Muscle of leg (tissue), 11 donors: ENCODE measurements around the gene CDCA5. TPM values are rescaled to one million over a fixed set of nuclear protein-coding genes. Genes with fewer than 3 reads are reported as not detected.

Experiments used
- DNase-seq: peaks from one replicate; pipeline ENCODE4 v3.0.0; 2013
- H3K27ac ChIP-seq: one replicate; pipeline ENCODE4 v1.5.1; 2013; ENCODE audit warnings: mild to moderate bottlenecking, low read length, control low read depth
- H3K27me3 ChIP-seq: one replicate; pipeline ENCODE4 v1.6.1; 2013; ENCODE audit warnings: low read length; ENCODE audit not compliant: control insufficient read depth, insufficient read depth
- H3K36me3 ChIP-seq: one replicate; pipeline ENCODE4 v1.6.1; 2013; ENCODE audit warnings: low read length; ENCODE audit not compliant: control insufficient read depth, insufficient read depth
- H3K4me1 ChIP-seq: one replicate; pipeline ENCODE4 v1.6.1; 2013; ENCODE audit warnings: low read length; ENCODE audit not compliant: control insufficient read depth, insufficient read depth
- H3K4me3 ChIP-seq: one replicate; pipeline ENCODE4 v1.5.1; 2013; ENCODE audit warnings: low read length, control low read depth
- H3K9me3 ChIP-seq: replicated peaks from 2 replicates; pipeline ENCODE4 v1.6.1; 2013; ENCODE audit warnings: low read depth, low read length; ENCODE audit not compliant: control insufficient read depth
- WGBS: methylation state at CpG from one replicate; pipeline ENCODE4 v1.1.5; 2013; ENCODE audit warnings: missing lambda C conversion rate; ENCODE audit not compliant: insufficient coverage; 5-methylcytosine and 5-hydroxymethylcytosine counted together
- polyA plus RNA-seq, 8 donors: library from polyadenylated mRNA; unstranded; fragments of 120-200 nt; gene quantifications; one replicate each; pipeline versions ENCODE4 v1.2.1 to v1.2.3, GENCODE V29; 2013; ENCODE audit warnings: inconsistent platforms in 1 of 8, low replicate concordance in 1 of 8; ENCODE audit not compliant: insufficient read length in 8 of 8, insufficient read depth in 1 of 8
- total RNA-seq: library from RNA; stranded (reverse); fragments of 120-200 nt; gene quantifications from one replicate; pipeline ENCODE4 v1.2.4, GENCODE V29; 2013

CDCA5 gene
- total and polyA plus RNA-seq, 9 donors = 6.6 to 17.0 (median 14.3) TPM

DNA sequence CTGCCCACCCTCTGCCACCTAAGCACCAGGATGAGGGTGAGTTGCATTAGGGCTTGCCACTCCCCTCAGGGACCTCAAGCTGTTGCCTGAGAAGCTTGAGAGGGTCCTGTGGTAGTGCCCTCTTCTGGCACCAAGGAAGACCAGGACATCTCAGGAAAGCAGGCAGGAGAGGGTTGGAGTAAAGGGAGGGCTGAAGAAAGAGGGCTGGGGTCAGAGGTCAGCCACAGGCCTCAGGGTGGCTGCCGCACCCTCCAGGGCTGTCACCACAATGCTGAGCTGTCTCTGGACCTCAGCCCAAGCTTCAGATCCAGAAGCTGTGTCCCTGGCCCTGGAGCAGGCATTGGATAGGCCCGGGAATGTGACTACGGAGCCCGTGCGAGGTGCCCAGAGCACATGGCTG is 38.8 kb downstream of the CDCA5 start:
- Histone ChIP-seq H3K36me3 (peaks cover 35% of the 10 kb centered on the region), H3K4me3 (no peak overlapping the region), H3K27me3 (peaks cover 4% of the 10 kb centered on the region), H3K27ac (no peak overlapping the region), H3K9me3 (no peaks in the 10 kb centered on the region), H3K4me1 (peaks cover 44% of the 10 kb centered on the region)
- 86% methylated on average over 5 of the region's 5 CpGs for WGBS
- DNase-seq = no peak

DNA sequence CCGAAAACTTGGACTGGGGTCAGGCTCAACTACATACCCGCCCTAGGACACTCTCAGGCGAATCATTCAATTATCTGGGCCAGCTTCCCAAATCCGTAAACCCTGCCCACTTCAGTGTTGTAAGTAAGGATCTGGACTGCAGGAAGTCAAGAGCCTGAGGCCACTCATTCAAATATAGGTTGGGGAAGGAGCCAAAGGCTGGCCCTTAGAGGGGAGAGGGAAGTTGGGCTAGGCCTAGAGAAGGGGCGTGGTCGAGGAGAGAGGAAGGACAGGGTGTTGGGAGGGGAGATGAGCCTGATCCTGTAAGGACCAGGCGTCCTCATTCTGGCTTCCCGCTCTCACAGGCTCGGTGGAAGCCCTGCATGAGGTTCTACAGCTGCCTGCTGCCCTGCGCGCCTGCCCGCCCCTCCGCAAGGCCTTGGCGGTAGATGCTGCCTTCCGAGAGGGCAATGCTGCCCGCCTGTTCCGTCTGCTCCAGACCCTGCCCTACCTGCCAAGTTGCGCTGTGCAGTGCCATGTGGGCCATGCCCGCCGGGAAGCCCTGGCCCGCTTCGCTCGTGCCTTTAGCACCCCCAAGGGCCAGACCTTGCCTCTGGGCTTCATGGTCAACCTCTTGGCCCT is 39.8 kb downstream of the CDCA5 start:
- H3K27me3 ChIP-seq = peaks cover 4% of the 10 kb centered on the region
- H3K9me3 ChIP-seq = no peaks in the 10 kb centered on the region
- DNase-seq = peak; percentile 90
- WGBS = 84% methylated on average over 18 of the region's 23 CpGs
- H3K27ac ChIP-seq = peak overlapping the region; percentile 32
- peaks cover 40% of the 10 kb centered on the region for H3K36me3 ChIP-seq
- peaks cover 44% of the 10 kb centered on the region for H3K4me1 ChIP-seq
- H3K4me3 ChIP-seq = no peak overlapping the region

DNA sequence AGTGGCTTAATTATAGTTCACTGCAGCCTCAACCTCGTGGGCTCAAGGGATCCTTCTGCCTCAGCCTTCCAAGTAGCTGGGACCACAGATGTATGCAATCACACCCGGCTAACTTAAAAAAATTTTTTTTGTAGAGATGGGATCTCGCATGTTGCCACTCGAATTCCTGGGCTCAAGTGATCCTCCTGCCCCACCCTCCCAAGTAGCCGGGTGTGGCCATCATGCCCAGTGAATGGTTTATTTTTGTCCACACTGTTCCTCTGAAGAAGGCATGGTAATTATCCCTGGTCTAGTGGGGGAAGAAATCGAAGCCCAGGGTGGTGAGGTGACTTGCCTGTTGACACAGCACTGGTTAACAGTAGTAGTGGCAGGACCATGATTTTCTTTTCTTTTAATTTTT is 40.9 kb downstream of the CDCA5 start:
- Histone ChIP-seq H3K9me3 (no peaks in the 10 kb centered on the region), H3K36me3 (peaks cover 49% of the 10 kb centered on the region), H3K4me1 (peaks cover 39% of the 10 kb centered on the region), H3K27me3 (no peaks in the 10 kb centered on the region), H3K27ac (no peak overlapping the region), H3K4me3 (no peak overlapping the region)
- no peak for DNase-seq
- 80% methylated on average over 1 of the region's 6 CpGs for WGBS

DNA sequence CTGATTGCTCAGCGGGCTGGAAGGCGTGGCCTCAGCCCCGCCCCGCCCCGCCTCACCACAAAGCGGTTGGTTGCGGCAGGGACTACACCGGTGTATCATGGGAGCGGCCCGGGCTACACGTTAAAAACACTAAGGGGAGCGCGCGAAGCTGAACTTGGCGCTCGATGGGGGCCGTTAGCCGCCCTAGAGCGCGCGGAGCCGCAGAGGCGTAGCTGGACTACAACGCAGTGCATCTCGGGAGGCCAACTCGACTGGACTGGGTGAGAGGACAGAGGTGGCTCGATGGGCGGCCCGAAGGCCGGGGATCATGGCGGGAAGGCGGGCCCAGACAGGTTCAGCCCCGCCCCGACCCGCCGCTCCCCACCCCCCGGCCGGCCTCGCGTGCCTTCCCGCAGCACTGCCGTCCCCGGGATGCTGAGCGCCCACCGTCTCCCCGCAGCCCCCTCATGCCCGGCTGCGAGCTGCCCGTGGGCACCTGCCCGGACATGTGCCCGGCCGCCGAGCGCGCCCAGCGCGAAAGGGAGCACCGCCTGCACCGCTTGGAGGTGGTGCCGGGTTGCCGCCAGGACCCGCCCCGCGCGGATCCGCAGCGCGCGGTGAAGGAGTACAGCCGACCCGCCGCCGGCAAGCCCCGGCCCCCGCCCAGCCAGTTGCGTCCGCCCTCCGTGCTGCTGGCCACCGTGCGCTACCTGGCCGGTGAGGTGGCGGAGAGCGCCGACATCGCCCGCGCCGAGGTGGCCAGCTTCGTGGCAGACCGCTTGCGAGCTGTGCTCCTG is 42.8 kb downstream of the CDCA5 start, which contains the start of gene SAC3D1:
SAC3D1 (plus strand) TSS at position 364 of the 776 bp plus-strand sequence; CDS start at position 447, 83 bp downstream.
- WGBS = under 1% methylated on average over 86 of the region's 91 CpGs
- Histone ChIP-seq H3K4me3 (peak within 1 kb of the TSS; percentile 81), H3K27ac (peak within 1 kb of the TSS; percentile 99), H3K4me1 (peaks cover 31% of the 10 kb centered on the region), H3K9me3 (no peaks in the 10 kb centered on the region), H3K27me3 (no peaks in the 10 kb centered on the region), H3K36me3 (peaks cover 57% of the 10 kb centered on the region)
- DNase-seq = peak; percentile 96

DNA sequence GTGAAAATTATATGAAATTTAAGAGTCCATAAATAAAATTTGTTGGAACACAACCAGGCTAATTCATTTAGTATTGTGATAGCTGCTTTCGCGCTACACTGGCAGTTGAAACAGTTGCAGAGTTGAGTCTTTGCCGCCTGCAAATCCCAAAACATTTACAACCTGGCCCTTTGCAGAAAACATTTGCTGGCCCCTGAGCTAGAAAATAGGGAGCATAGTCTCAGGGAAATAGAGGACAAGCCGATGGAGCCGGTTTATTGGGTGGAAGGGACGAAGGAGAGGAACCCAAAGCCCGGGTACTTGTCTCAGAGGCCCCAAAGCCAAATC is 43.4 kb downstream of the CDCA5 start:
- Histone ChIP-seq H3K27ac (peak overlapping the region; percentile 99), H3K36me3 (peaks cover 57% of the 10 kb centered on the region), H3K4me1 (peaks cover 31% of the 10 kb centered on the region), H3K4me3 (peak overlapping the region; percentile 81), H3K27me3 (no peaks in the 10 kb centered on the region), H3K9me3 (no peaks in the 10 kb centered on the region)
- no peak for DNase-seq
- whole genome bisulfite sequencing = 0% methylated on average over 4 of the region's 7 CpGs

DNA sequence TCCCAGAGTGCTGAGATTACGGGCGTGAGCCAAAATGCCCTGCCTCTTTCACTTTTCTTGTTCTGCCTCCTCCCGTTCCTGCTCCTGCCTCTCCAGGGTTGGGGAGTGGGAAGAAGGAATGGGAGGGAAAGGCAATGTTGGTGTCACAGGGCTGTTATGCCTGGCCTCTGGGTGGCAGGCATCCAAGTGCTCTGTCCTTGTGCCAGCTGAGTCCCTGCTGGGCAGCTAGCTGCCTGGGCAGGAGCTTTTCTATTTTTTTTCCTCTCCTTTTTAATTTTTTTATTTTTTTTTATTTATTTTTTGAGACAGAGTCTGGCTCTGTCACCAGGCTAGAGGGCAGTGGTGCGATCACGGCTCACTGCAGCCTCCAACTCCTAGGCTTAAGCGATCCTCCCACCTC is 46.9 kb downstream of the CDCA5 start:
- Histone ChIP-seq H3K27me3 (no peaks in the 10 kb centered on the region), H3K4me3 (no peak overlapping the region), H3K36me3 (peaks cover 60% of the 10 kb centered on the region), H3K27ac (no peak overlapping the region), H3K9me3 (no peaks in the 10 kb centered on the region), H3K4me1 (peaks cover 9% of the 10 kb centered on the region)
- no CpG with 5 or more reads among the region's 6 CpGs for WGBS
- peak; percentile 38 for DNase-seq

DNA sequence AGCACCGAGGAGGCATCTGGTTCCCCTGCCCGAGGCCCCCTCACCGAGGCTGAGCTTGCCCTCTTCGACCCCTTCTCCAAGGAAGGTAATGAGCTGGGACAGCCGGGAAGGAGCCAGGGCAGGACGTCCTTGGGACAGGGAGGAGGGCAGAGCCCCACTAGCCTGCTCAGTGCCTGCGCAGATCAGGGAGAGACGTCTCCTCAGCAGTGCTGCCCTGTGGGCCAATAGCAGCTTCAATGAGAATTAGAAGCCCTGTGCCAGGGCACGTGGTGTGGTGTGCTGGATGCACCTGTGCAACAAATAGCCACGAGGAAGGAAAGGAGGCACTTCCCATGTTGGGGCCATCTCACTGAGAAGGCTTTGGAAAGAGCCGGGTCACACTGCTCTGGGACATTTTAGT is 48.3 kb downstream of the CDCA5 start:
- no peaks in the 10 kb centered on the region for H3K9me3 ChIP-seq
- peaks cover 70% of the 10 kb centered on the region for H3K36me3 ChIP-seq
- peaks cover 5% of the 10 kb centered on the region for H3K4me1 ChIP-seq
- 69% methylated on average over 8 of the region's 11 CpGs for WGBS
- H3K4me3 ChIP-seq = no peak overlapping the region
- H3K27ac ChIP-seq = no peak overlapping the region
- H3K27me3 ChIP-seq = no peaks in the 10 kb centered on the region
- DNase-seq = no peak

DNA sequence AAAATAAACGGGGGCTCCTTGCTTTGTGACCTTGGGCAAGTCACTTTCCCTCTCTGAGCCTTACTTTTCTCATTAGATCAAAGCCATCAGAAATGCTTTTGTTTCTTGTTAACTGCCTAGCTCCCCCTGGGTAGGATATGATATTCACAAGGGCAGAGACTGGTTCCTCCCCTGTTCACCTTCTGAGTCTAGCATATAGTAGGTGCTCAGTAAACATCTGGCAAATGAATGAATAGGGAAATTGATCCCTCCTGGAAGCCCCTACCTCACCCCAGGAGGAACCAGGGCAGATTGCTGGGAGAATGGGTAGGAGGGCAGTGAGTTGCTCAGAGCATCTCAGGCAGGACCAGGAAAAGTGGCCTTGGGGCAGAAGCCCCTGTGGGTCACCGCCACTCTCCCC is 49.4 kb downstream of the CDCA5 start:
- H3K36me3 ChIP-seq = peaks cover 67% of the 10 kb centered on the region
- H3K4me3 ChIP-seq = no peak overlapping the region
- H3K27ac ChIP-seq = no peak overlapping the region
- H3K9me3 ChIP-seq = no peaks in the 10 kb centered on the region
- WGBS = 85% methylated on average over 2 of the region's 2 CpGs
- H3K27me3 ChIP-seq = no peaks in the 10 kb centered on the region
- no peak for DNase-seq
- H3K4me1 ChIP-seq = no peaks in the 10 kb centered on the region

DNA sequence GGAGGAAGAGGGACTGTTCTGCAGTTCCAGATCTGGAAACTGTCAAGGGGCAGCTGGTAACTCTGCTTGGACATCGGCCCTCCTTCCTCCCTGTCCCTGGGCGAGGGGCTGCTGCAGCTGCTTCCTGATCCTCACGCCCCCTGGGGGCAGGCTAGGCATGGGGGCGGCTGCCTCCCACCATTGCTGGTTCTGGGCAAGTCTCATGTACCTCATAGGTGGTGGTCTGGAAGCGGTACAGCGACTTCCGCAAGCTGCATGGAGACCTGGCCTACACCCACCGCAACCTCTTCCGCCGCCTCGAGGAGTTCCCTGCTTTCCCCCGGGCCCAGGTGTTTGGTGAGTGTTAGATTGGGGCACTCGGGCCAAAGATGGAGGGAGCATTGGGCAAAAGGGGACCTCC is 51.6 kb downstream of the CDCA5 start:
- WGBS = 75% methylated on average over 10 of the region's 13 CpGs
- peaks cover 5% of the 10 kb centered on the region for H3K4me1 ChIP-seq
- no peaks in the 10 kb centered on the region for H3K27me3 ChIP-seq
- no peak overlapping the region for H3K4me3 ChIP-seq
- DNase-seq = no peak
- no peaks in the 10 kb centered on the region for H3K9me3 ChIP-seq
- no peak overlapping the region for H3K27ac ChIP-seq
- peaks cover 52% of the 10 kb centered on the region for H3K36me3 ChIP-seq
